Endothelial cell of umbilical vein (primary cell): ENCODE measurements around the gene TMEM208. TPM values are rescaled to one million over a fixed set of nuclear protein-coding genes. Genes with fewer than 3 reads are reported as not detected.

ENCODE experiments used
- BruUV-seq: library from RNA; stranded (reverse); fragments of 400-500 nt; replicated peaks from 2 replicates; lab custom pipeline; 2021; lab: Mats Ljungman, UMichigan
- CTCF ChIA-PET: fragments of 300-600, 350-600 bp; sonication (Branson Sonifier 250); formaldehyde crosslinking; loops from one replicate; lab custom pipeline; 2021; ENCODE audit warnings: antibody characterized with exemption, inconsistent platforms; lab: Charles Lee
- POLR2A ChIA-PET: fragments of 300-600, 350-600 bp; sonication (Branson Sonifier 250); formaldehyde crosslinking; loops from one replicate; lab custom pipeline; 2021; ENCODE audit warnings: antibody characterized with exemption, inconsistent platforms; lab: Charles Lee
- DNase-seq: peaks from one replicate; pipeline ENCODE4 v3.0.0-alpha.2; 2011; ENCODE audit warnings: low read depth, low spot score
- FAIRE-seq: peaks from 2 replicates; lab custom pipeline; 2011; peaks lifted over from hg19 to GRCh38; lab: Jason Lieb, UNC
- H2AFZ ChIP-seq: 2 replicates; pipeline ENCODE4 v1.6.0; 2012; ENCODE audit warnings: low read depth, low read length, control low read depth, inconsistent platforms
- H3K27ac ChIP-seq: 2 replicates; pipeline ENCODE4 v1.5.1; 2011; ENCODE audit warnings: low read depth, mild to moderate bottlenecking, control low read depth, low read length, moderate library complexity; ENCODE audit not compliant: insufficient read depth
- H3K27me3 ChIP-seq, 2 experiments: 2 replicates each; pipeline versions ENCODE4 v1.6.0 to v1.6.1; 2011; ENCODE audit warnings: low read length in 2 of 2, mixed read lengths in 1 of 2; ENCODE audit not compliant: control insufficient read depth in 2 of 2, insufficient read depth in 2 of 2
- H3K36me3 ChIP-seq, 2 experiments: 2 replicates in 1 of 2; 3 replicates in 1 of 2; pipeline ENCODE4 v1.5.1; 2011; ENCODE audit warnings: low read length in 2 of 2, mild to moderate bottlenecking in 1 of 2, moderate library complexity in 1 of 2; ENCODE audit not compliant: control insufficient read depth in 2 of 2, insufficient read depth in 2 of 2; ENCODE audit errors: extremely low read depth in 1 of 2
- H3K4me1 ChIP-seq: 3 replicates; pipeline ENCODE4 v1.5.1; 2011; ENCODE audit warnings: mild to moderate bottlenecking, low read length; ENCODE audit not compliant: control insufficient read depth, insufficient read depth; ENCODE audit errors: extremely low read depth
- H3K4me2 ChIP-seq: 2 replicates; pipeline ENCODE4 v1.6.1; 2011; ENCODE audit warnings: low read length, control low read depth, mixed read lengths; ENCODE audit not compliant: insufficient read depth
- H3K4me3 ChIP-seq, 3 experiments: fragments of 200-600 bp in 1 of 3; sonication (generic), shearing (Covaris generic) in 1 of 3; replicated peaks in 1 of 3; 2 replicates each; pipeline ENCODE4 v1.5.1; 2011 to 2016; ENCODE audit warnings: control low read depth in 3 of 3, low read length in 3 of 3, mild to moderate bottlenecking in 2 of 3, inconsistent platforms in 1 of 3, low read depth in 1 of 3, moderate library complexity in 1 of 3; ENCODE audit not compliant: insufficient read depth in 1 of 3
- H3K79me2 ChIP-seq: 2 replicates; pipeline ENCODE4 v1.6.0; 2012; ENCODE audit warnings: low read length, inconsistent platforms; ENCODE audit not compliant: control insufficient read depth, insufficient read depth
- H3K9ac ChIP-seq: replicated peaks from 2 replicates; pipeline ENCODE3; 2011; ENCODE audit warnings: low read length, control low read depth; ENCODE audit not compliant: insufficient read depth; ENCODE audit errors: extremely low read depth
- H3K9me1 ChIP-seq: replicated peaks from 3 replicates; pipeline ENCODE4 v1.6.0; 2011; ENCODE audit warnings: mild to moderate bottlenecking, low read length; ENCODE audit not compliant: control insufficient read depth, insufficient read depth; ENCODE audit errors: extremely low read depth
- H3K9me3 ChIP-seq: replicated peaks from 2 replicates; pipeline ENCODE4 v1.5.1; 2012; ENCODE audit warnings: low read length, inconsistent platforms; ENCODE audit not compliant: control insufficient read depth, insufficient read depth
- H4K20me1 ChIP-seq: replicated peaks from 2 replicates; pipeline ENCODE3; 2011; ENCODE audit warnings: mild to moderate bottlenecking, low read length; ENCODE audit not compliant: control insufficient read depth, insufficient read depth; ENCODE audit errors: extremely low read depth
- EZH2 ChIP-seq: IDR thresholded peaks from 2 replicates; pipeline ENCODE4 v1.6.1; 2012; ENCODE audit warnings: borderline replicate concordance, low read depth, mild to moderate bottlenecking, moderate library complexity, low read length, inconsistent platforms; ENCODE audit not compliant: severe bottlenecking
- FOS ChIP-seq: IDR thresholded peaks from 2 replicates; pipeline ENCODE4 v1.6.1; 2011; ENCODE audit warnings: mild to moderate bottlenecking, low read length, moderate library complexity, borderline replicate concordance; ENCODE audit not compliant: insufficient read depth
- GATA2 ChIP-seq: IDR thresholded peaks from 2 replicates; pipeline ENCODE4 v1.7.0; 2011; ENCODE audit warnings: low read depth, mild to moderate bottlenecking, moderate library complexity, mixed read lengths, low read length; ENCODE audit not compliant: insufficient read length, insufficient read depth
- JUN ChIP-seq: IDR thresholded peaks from 2 replicates; pipeline ENCODE4 v1.6.1; 2011; ENCODE audit warnings: borderline replicate concordance, low read depth; ENCODE audit not compliant: insufficient read length, insufficient read depth
- MYC ChIP-seq: IDR thresholded peaks from one replicate; pipeline ENCODE4 v1.6.1; 2011; ENCODE audit warnings: mild to moderate bottlenecking, low read depth, low read length
- POLR2A ChIP-seq: IDR thresholded peaks from 2 replicates; pipeline ENCODE4 v1.6.1; 2012; ENCODE audit warnings: low read depth, mild to moderate bottlenecking, control low read depth, low read length
- POLR2AphosphoS5 ChIP-seq: IDR thresholded peaks from 2 replicates; pipeline ENCODE4 v1.6.1; 2012; ENCODE audit warnings: low read depth, mild to moderate bottlenecking, control low read depth, low read length, moderate library complexity; ENCODE audit not compliant: insufficient read depth
- dilution Hi-C: fragments of 300-500 bp; cut with MboI; formaldehyde crosslinking; loops from one replicate; pipeline ENCODE4 v1.15.0; 2019; ENCODE audit warnings: low sequenced_read_pairs; ENCODE audit not compliant: extremely low pct_ligation_motif_present
- intact Hi-C: fragments of 100-400 bp; cut with micrococcal nuclease; formaldehyde crosslinking; loops from one replicate; pipeline ENCODE4 v1.10.0; 2022
- polyA plus RNA-seq, 4 experiments: library from polyadenylated mRNA; depleted of rRNA in 3 of 4; stranded (reverse) in 3 of 4; unstranded in 1 of 4; fragments of >200 nt; gene quantifications; 2 replicates each; pipeline versions ENCODE4 v1.2.1 to v1.2.3, GENCODE V29; 2011 to 2012; ENCODE audit warnings: missing spikeins in 1 of 4
- total RNA-seq: library from RNA; stranded (reverse); gene quantifications from 2 replicates; pipeline ENCODE4 v1.2.3, GENCODE V29; 2021
- TF ChIP-seq, protein P1 (sequence below), 2 donors: IDR thresholded peaks; 1 replicate in 1 of 2; 2 replicates in 1 of 2; pipeline ENCODE4 v1.5.1; 2011; ENCODE audit warnings: low read length in 2 of 2, mild to moderate bottlenecking in 2 of 2, moderate library complexity in 2 of 2, control low read depth in 1 of 2, inconsistent platforms in 1 of 2, low read depth in 1 of 2; ENCODE audit not compliant: insufficient read depth in 1 of 2; ENCODE audit errors: extremely low read depth in 1 of 2
- TF ChIP-seq, protein P2 (sequence below): IDR thresholded peaks from 2 replicates; pipeline ENCODE4 v1.6.1; 2011; ENCODE audit not compliant: insufficient read depth, insufficient read length

TMEM208 gene
- total and polyA plus RNA-seq, 2 donors (not counting 3 experiments of a cell fraction or from before 2014, with no cell fraction given), result 35.3 to 94.0 TPM

- intact Hi-C loops, result no loop called here
- no peaks in the 10 kb centered on the region for H4K20me1 ChIP-seq
- DNase-seq (peak; percentile 69), FAIRE-seq (peak; percentile 94)
- peak overlapping the region; percentile 3 for H3K4me2 ChIP-seq
- H3K27me3 ChIP-seq, result no peaks in the 10 kb centered on the region
- peaks cover 13% of the 10 kb centered on the region for H3K79me2 ChIP-seq
- H3K4me3 ChIP-seq, result no peak overlapping the region
- H3K9me1 ChIP-seq, result no peaks in the 10 kb centered on the region
- ChIA-PET POLR2A (interaction anchor here (0.7 kb wide), 1 partner anchor 470 kb away, joined by 8 read pairs; no protein-coding TSS in a partner anchor), CTCF (interaction anchor here (0.8 to 1.5 kb wide), 6 partner anchors 11 to 286 kb away, joined by 4 to 9 read pairs (median 6); partner anchors contain the start of genes FBXL8, NOL3 and TRADD)
- BruUV-seq, result no TSS peak
- H3K4me1 ChIP-seq, result peaks cover 33% of the 10 kb centered on the region
- H2AFZ ChIP-seq, result no peak overlapping the region
- H3K9ac ChIP-seq, result no peak overlapping the region
- no peaks in the 10 kb centered on the region for H3K36me3 ChIP-seq
- no peaks in the 10 kb centered on the region for H3K9me3 ChIP-seq
- dilution Hi-C loops, result no loop called here
- peak overlapping the region; percentile 36 for H3K27ac ChIP-seq
- TF ChIP-seq FOS (peak; percentile 68), POLR2A (no peak), POLR2AphosphoS5 (no peak), JUN (no peak), MYC (no peak), GATA2 (peak; percentile 37), EZH2 (no peak)
- TF ChIP-seq, protein P1, sequence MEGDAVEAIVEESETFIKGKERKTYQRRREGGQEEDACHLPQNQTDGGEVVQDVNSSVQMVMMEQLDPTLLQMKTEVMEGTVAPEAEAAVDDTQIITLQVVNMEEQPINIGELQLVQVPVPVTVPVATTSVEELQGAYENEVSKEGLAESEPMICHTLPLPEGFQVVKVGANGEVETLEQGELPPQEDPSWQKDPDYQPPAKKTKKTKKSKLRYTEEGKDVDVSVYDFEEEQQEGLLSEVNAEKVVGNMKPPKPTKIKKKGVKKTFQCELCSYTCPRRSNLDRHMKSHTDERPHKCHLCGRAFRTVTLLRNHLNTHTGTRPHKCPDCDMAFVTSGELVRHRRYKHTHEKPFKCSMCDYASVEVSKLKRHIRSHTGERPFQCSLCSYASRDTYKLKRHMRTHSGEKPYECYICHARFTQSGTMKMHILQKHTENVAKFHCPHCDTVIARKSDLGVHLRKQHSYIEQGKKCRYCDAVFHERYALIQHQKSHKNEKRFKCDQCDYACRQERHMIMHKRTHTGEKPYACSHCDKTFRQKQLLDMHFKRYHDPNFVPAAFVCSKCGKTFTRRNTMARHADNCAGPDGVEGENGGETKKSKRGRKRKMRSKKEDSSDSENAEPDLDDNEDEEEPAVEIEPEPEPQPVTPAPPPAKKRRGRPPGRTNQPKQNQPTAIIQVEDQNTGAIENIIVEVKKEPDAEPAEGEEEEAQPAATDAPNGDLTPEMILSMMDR (IDR thresholded peaks at IDR 0.05; ENCODE audit: extremely low read depth in 1 of 2, insufficient read depth in 1 of 2, low read depth in 1 of 2, low read length in 2 of 2), result no peak
- TF ChIP-seq, protein P2, sequence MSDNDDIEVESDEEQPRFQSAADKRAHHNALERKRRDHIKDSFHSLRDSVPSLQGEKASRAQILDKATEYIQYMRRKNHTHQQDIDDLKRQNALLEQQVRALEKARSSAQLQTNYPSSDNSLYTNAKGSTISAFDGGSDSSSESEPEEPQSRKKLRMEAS, result no peak
Observed at GRCh38 chr16:67181346-67181745, 45.6 kb upstream of the TMEM208 start.
